Activated naive CD8-positive, alpha-beta T cell treated with anti-CD3 and anti-CD28 coated beads, Interleukin-2, amount 50 U/mL, for 16 hours (primary cell): ENCODE data around the gene CADPS2.

Experiments used
- DNase-seq: peaks from one replicate; pipeline ENCODE4 v3.0.0-alpha.2; 2020; ENCODE audit warnings: low read depth, low spot score

Gene CADPS2

GRCh38 chr7:122770686-122771335 lies 115.4 kb downstream of the CADPS2 start:
- no peak for DNase-seq

GRCh38 chr7:122768827-122769226 lies 117.4 kb downstream of the CADPS2 start:
- DNase-seq, result no peak

DNA sequence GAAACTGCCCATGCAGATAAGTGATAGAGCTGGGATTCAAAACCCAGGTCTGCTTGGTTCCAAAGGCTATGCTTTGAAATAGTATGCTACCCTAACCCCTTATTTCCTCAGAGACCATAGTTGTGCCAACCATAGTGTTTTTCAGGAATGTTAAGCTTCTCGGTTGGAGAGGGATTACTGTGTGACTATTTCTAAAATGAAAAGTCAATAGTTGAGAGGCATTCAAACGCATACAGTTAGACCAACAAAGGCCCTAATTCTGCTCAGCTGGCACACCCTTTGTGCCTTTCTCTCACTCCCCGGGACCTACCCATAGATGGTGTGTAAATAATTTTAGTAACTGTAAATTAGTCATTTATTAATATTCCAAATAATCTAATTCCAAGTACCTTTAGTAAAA lies 118.9 kb downstream of the CADPS2 start:
- no peak for DNase-seq

- DNase-seq, result no peak
These were observed 119.7 kb downstream of the CADPS2 start for GRCh38 chr7:122766593-122766992.

- no peak for DNase-seq
These were observed 121.4 kb downstream of the CADPS2 start for GRCh38 chr7:122764902-122765301.

DNA sequence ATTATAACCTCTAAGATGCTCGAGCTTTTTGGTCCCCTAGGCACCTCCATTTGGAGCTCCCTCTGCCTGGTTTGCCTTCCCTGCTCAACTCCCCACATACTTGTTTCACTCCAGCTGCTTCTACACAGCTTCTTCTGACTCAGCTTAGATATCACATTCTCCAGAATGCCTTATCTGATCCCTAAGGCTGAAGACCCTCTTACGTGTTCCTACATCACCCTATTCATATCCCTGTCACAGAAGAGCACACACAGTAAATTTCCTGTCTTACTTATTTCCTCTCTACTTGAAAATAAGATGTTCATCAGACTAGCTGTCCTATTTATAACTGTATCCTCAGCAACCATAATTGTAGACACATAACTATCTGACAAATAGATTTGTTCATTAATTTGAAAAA lies 122.2 kb downstream of the CADPS2 start:
- DNase-seq, result no peak

- no peak for DNase-seq
These were observed 124.2 kb downstream of the CADPS2 start for GRCh38 chr7:122762071-122762470.

- no peak for DNase-seq
These were observed 127.8 kb downstream of the CADPS2 start for GRCh38 chr7:122758501-122758900.

GRCh38 chr7:122756860-122757259 lies 129.4 kb downstream of the CADPS2 start:
- DNase-seq, result no peak

GRCh38 chr7:122755696-122756095 lies 130.6 kb downstream of the CADPS2 start:
- DNase-seq, result no peak

DNA sequence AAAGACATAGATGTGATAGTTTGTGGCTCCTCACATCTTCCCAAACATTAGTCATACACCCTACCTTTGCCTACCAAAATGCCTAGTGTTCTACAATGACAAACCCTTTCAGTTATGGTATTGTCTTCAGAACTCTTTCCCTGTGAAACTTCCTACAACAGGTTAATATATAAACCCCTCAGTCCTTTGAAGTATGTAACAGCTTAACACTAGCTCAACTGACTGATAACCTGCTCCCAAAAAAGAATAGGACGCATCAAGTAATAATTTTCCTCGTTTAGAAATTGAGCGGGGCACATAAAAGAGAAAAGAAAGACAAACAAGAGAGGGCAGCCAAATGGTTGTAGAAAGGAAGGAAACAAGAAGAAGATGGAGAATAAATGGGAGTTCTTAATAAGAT lies 133.7 kb downstream of the CADPS2 start:
- no peak for DNase-seq

GRCh38 chr7:122750389-122750788 lies 135.9 kb downstream of the CADPS2 start:
- DNase-seq, result no peak

GRCh38 chr7:122748195-122748594 lies 138.1 kb downstream of the CADPS2 start:
- DNase-seq, result no peak

GRCh38 chr7:122746948-122747347 lies 139.3 kb downstream of the CADPS2 start:
- DNase-seq, result no peak

GRCh38 chr7:122743211-122743610 lies 143.0 kb downstream of the CADPS2 start:
- no peak for DNase-seq

- DNase-seq, result no peak
These were observed 147.3 kb downstream of the CADPS2 start for GRCh38 chr7:122738947-122739346.

GRCh38 chr7:122736183-122736582 lies 150.1 kb downstream of the CADPS2 start:
- DNase-seq, result no peak

- no peak for DNase-seq
These were observed 158.5 kb downstream of the CADPS2 start for GRCh38 chr7:122727759-122728158.

- no peak for DNase-seq
These were observed 158.9 kb downstream of the CADPS2 start for GRCh38 chr7:122727354-122727753.

DNA sequence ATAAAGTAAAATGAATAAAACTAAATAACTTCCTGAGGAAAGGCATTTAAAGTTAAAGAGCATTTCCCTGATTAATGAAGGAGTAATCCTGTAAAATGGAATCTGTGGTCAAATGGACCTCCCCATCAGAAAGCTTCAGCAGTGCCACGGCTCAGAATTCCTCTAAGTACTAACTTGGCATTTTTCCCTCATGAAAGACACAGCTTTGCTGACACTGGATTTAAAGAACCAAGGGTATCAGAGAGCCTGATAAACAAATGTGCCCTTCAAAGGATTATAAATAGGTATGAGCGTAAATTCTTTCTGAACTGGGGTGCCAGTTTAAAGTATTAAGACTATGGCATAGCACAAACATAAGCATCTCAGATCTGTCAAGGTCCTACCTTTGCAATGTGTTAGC lies 159.4 kb downstream of the CADPS2 start:
- no peak for DNase-seq

DNA sequence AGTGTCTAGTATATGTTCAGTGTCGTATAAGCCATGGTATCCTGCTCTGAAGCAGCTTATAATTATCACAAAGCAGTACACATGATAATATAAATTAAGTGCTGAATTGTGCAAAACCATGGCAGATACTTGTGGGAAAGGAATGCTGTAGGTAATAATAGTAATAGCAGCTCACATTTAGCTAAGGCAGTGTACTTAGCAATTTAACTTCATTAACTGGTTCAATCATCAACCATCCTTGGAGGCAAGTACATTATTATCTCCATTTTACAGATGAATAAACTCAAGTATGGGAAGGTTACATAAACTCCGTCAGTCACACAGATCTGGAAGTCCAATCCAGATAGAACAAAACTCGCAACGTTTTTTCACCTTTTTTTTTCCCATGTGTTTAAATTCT lies 161.9 kb downstream of the CADPS2 start:
- no peak for DNase-seq

GRCh38 chr7:122719010-122719578 lies 167.2 kb downstream of the CADPS2 start:
- DNase-seq, result no peak

DNA sequence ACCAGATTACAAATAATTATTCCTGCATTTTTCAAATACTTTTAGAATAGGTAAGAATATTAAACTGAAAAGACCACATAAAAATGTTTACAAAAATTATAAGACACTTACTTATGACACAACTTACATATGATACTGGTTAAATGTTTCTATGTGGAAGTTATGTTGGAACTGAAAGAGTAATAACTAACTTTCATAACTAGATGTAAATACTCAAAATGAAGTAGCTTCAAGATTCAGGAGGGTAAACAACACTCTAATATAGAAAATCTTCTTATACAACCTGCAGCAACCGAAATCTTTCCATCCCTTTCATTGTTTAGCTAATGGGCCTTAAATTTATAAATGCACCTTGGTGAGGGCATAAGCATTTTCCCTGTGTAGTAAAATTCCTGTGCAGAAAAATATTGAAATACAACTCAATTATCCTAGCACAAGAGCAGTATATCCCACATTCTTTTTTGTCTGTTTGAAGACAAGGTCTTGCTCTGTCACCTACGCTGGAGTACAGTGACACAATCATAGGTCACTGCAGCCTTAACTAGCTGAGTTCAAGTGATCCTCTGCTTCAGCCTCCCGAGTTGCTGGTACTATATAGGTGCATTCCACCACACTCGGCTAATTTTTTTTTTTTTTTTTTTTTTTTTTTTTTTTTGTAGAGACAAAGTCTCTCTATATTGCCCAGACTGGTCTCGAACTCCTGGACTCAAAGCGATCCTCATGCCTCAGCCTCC lies 168.7 kb downstream of the CADPS2 start:
- no peak for DNase-seq
